Inflammatory macrophage (primary cell): ENCODE measurements around the gene PTPA.
A peak's percentile ranks its signal among the peaks of the same experiment; 100 is the strongest.

Experiments
- DNase-seq, 2 donors: peaks; one replicate each; pipeline ENCODE4 v3.0.0-alpha.2; 2020 to 2022

The PTPA gene

GRCh38 chr9:129138476-129139232, 27.4 kb downstream of the PTPA start:
- DNase-seq, result no peak

GRCh38 chr9:129139233-129139992, 28.2 kb downstream of the PTPA start:
- DNase-seq, result peak; percentile 82 to 86

GRCh38 chr9:129139993-129140396, 28.8 kb downstream of the PTPA start:
- peak; percentile 89 to 93 for DNase-seq

- DNase-seq, result no peak
These were observed 29.3 kb downstream of the PTPA start for GRCh38 chr9:129140397-129141065.

DNA sequence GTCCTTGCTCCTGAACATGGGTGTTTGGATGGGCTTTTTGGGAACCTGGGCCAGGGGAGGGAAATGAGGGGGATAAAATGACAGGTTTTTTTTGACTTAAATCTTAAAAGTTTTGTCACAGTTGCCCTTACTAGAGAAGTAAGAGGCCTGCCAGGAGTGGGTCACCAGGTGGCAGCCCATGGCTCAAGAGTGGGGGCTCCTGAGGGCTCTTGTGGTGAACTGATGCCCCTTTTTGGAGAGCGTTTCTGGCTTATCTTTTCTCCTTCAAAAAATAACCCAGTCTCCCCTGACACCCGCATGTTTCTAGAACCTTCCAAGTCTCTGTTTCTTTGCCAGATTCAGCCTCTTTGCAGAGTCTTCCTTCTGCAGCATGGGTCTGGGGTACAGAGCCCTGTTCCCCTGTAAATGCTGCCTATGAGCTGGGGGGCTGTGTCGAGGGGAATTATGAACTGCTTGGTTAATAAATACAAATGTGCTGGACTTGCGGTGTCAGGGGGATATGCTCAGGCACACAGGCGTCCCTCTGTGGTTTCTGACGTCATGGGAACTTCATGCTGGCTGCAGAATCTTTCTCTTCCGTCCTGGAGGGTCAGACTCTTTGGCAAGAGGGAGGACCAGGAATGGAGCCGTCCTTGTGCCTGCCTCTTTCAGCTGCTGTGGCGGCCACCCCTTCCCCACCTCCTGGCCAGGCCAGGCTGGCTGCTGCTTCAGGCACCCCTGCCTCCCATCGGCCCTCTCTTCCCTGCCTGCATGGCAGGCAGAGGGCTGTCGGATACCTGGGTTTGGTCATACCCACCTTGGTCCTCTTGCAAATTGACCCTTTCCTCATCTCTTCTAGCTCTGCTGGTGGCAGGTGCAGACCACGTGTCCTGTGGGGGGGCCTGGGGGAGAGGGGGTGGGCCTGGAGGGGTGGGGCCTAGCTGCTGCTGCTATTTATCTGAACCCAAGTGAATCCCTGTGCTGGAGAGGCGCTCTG, 30.1 kb downstream of the PTPA start:
- DNase-seq, result peak; percentile 52 to 67

DNA sequence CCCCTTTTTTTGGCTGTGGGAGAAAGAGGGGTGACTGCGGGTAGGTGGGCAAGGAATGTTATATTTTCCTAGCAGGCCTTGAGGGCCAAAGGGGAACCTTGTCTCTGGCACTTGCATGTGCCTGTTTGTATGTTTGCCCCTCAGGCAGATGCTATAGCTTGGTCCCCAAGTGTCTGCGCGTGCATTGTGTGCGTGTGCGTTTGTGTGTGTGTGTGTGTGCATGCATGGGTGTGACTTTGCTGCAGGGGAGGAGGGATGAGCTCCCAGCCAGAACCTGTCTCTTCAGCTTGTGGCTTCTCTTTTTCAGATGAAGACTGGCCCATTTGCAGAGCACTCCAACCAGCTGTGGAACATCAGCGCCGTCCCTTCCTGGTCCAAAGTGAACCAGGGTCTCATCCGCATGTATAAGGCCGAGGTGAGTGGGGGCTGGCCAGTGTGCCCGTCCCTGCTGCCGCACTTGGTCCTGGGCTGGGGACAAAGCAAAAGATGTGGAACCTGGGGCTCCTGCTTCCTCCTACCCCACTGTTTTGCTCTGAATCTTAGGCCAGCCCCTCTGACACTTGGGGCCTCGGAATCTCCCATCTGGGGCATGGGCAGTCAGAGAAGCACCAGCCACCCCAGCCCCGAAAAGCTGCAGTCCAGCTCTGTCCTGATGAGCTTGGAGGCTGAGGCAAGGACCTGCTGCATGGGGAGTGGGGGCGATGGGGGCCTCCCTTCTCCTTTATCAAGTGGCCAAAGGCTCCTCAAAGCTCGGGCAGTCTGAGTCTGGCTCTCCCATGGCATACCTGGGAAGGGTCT, 31.1 kb downstream of the PTPA start:
- no peak for DNase-seq

DNA sequence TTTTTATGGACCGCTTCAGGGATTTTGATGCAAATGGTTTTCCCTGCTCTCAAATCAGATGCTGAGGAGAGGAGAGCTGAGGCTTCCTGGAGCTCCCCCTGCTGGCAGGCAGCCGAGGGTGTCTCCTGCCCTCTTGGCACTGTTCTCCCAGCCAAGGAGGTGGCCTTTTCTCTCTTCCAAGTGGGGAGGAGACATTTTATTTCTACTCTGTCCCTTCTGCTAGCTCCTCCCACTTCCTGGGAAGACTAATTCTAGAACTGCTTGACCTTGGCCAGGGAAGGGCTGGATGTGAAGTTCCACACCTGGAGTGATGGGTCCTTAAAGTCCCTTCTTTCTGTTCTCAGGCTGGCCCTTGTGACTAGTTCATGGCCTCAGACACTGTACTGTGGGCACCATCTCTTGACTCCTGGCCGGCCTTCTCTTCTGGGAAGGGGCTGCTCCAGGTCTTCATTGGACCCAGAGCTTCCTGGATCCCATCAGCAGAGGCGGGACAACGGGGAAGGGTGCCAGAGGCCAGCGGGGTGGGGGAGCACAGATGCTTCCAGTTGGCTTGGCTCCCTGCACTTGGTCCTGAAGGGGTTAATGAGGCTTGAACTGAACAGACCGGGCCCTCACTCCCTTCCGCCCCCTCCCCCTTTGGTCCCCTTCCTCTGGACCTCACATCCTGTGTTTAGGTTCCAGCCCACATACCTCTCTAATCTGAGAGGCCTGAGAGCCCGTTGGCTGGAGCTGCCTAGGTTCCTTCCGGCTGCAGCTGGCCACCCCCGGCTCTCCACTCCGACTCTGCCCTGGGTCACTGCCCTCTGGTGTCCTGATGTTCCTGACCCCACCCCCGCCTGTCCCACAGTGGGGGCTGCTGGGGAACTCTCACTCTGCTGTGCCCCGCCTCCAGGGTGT, 32.1 kb downstream of the PTPA start:
- peak; percentile 61 to 65 for DNase-seq

DNA sequence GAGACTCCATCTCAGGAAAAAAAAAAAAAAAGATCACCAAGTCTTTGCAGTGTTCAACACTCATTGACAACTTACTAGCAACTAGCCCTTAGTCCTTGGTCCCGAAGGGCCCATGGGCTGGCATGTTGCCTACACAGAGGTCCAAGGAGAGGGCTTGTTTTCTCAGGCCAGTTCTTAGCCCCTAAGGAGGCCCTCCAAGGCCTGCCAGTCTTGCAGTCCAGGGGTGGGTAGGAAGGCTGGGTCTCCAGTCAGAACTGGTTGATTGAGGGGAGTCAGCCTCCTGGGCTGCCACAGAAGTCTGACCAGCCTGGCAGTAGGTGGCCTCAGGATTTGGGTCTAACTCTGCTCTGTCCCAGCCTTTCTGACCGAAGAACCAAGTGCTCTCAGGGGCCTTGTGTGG, 34.1 kb downstream of the PTPA start:
- no peak for DNase-seq

GRCh38 chr9:129145841-129146292, 34.7 kb downstream of the PTPA start:
- no peak for DNase-seq

- no peak for DNase-seq
These were observed 35.3 kb downstream of the PTPA start for GRCh38 chr9:129146441-129146941.

DNA sequence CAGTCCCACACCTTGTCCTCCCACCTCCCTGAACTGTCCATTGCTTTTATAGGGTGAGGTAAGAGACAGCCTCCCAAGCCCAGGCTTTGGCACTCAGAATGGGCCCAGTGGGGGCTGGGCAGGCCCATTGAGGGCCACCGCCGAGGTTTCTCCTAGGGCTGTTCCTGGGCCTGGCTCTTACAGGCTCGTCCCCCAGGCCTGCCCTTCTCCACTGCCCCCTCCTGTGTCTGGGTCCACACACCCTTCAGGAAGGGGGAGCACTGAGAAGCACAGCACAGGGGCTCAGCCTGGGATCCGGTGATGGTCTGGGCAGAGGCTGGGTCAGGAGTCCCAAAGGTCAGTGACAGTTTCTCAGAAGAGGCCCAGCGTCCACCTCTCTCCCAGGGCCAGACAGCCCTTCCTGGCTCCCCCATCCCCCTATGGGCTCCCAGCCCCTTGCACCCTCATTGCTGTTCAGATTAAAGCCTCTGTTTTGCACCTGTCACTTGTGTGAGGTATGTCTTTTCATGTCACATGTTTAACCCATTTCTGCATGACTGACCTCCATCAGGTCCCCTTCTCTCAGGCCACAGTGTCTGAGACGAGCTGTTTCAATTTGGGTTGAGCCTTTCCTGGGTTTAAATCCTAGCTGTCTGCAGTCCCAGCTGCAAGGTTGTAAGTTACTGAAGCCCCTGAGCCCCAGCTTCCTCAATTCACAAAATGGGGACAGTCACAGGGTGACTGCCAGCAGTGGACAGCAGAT, 37.4 kb downstream of the PTPA start:
- no peak for DNase-seq

DNA sequence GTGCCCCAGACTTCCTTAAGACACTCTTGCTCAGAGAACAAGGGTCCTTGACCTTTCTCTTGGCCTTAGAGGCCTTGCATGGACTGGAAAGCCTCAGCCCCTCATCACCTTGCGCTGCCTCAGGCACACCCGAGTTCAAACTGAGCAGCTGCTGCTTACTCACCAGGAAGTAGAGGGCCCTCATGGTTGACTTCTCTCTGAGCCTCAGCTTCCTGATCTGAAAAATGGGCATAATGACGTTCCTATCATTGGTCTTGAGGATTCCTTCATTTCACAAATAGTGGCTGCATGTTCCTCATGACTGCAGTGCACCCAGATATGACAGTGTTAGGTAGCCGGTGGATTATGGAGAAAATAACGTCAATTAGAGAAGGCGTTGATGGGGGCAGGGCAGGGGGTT, 38.2 kb downstream of the PTPA start:
- no peak for DNase-seq

GRCh38 chr9:129150122-129150521, 38.9 kb downstream of the PTPA start:
- no peak for DNase-seq

DNA sequence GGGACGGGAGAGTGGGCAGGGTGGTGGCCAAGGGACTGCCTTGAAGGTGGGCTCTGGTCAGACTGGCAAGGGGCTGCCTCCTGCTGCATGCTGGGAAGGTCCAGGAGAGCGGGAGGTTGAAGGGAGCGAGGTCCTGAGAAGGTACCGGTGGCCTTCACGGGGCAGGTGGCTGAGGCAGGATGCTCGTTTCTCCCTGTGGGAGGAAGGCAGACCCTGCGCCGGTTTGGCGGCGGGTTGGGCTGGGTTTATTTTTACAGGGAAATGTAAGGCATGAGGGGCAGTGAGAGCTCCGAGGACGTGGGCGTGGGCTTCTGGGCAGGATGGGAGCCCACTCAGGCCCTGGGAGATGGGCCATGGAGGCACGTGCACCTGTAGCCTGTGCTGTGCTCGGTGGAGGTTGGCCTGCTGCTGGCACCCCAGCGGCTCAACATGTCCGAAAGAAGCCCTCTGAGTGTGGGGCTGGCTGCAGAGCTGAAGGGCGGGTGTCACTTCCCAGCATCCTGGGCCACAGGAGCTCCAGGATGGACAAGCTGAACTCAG, 39.5 kb downstream of the PTPA start:
- no peak for DNase-seq

GRCh38 chr9:129151469-129151868, 40.3 kb downstream of the PTPA start:
- DNase-seq, result no peak

- DNase-seq, result no peak
These were observed 43.8 kb downstream of the PTPA start for GRCh38 chr9:129154866-129155477.

DNA sequence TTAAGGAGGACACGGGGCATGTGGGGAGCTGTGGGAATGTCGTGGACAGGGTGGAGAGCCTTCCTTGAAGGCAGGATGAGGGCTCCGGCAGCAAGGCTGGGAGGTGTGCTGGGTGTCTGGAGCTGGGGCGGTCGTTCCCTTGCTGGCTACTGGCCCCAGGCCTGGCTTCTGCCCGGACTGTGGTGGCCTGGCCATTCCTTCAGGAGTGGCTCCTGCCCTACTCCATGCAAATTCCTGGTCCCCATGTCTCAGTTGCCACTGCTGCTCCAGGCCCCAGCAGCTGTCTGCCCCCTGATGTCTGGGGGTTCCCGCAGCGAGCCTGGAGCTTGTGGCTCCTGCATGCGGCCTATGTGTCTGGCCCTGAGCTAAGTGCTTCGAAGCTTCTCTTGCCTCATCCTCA, 44.9 kb downstream of the PTPA start:
- no peak for DNase-seq

GRCh38 chr9:129160712-129161533, 49.7 kb downstream of the PTPA start:
- DNase-seq, result no peak
